H9 (cell line): Measurements from ENCODE around the gene DGCR2. TPM values are rescaled to one million over a fixed set of nuclear protein-coding genes. Genes with fewer than 3 reads are reported as not detected.
"Not testable (repeated sequence)": the region's sequence is repeated elsewhere in the genome, so short reads cannot be mapped to it uniquely, and the experiment has no call there.

Experiments used
- DNase-seq: peaks from one replicate; pipeline ENCODE4 v3.0.0-alpha.2; 2017
- H2AFZ ChIP-seq: one replicate; pipeline ENCODE4 v1.6.1; 2013; ENCODE audit warnings: mild to moderate bottlenecking, low read length, control low read depth, moderate library complexity
- H2AK5ac ChIP-seq: 2 replicates; pipeline ENCODE4 v1.6.1; 2013; ENCODE audit warnings: low read length, control low read depth, mixed read lengths; ENCODE audit not compliant: insufficient read length
- H2BK120ac ChIP-seq: one replicate; pipeline ENCODE4 v1.6.1; 2013; ENCODE audit warnings: low read depth, mild to moderate bottlenecking, low read length, control low read depth, inconsistent platforms; ENCODE audit not compliant: poor library complexity, severe bottlenecking
- H2BK12ac ChIP-seq: 2 replicates; pipeline ENCODE4 v1.6.1; 2013; ENCODE audit warnings: low read length, control low read depth, mixed read lengths, low read depth; ENCODE audit not compliant: insufficient read length
- H2BK15ac ChIP-seq: 2 replicates; pipeline ENCODE4 v1.6.1; 2013; ENCODE audit warnings: low read depth, low read length, control low read depth
- H2BK20ac ChIP-seq: one replicate; pipeline ENCODE4 v1.6.1; 2013; ENCODE audit warnings: low read depth, mild to moderate bottlenecking, low read length, control low read depth, inconsistent platforms; ENCODE audit not compliant: poor library complexity, severe bottlenecking
- H2BK5ac ChIP-seq: 2 replicates; pipeline ENCODE4 v1.6.1; 2013; ENCODE audit warnings: low read length, control low read depth, mixed read lengths; ENCODE audit not compliant: insufficient read length
- H3K14ac ChIP-seq: 2 replicates; pipeline ENCODE4 v1.6.1; 2013; ENCODE audit warnings: low read length, control low read depth; ENCODE audit not compliant: insufficient read depth
- H3K18ac ChIP-seq: 2 replicates; pipeline ENCODE4 v1.6.1; 2013; ENCODE audit warnings: low read depth, mild to moderate bottlenecking, mixed read lengths, low read length, control low read depth; ENCODE audit not compliant: insufficient read length
- H3K23ac ChIP-seq: 2 replicates; pipeline ENCODE4 v1.6.1; 2013; ENCODE audit warnings: low read length, control low read depth, mixed read lengths, low read depth; ENCODE audit not compliant: insufficient read length
- H3K23me2 ChIP-seq: 2 replicates; pipeline ENCODE4 v1.6.1; 2013; ENCODE audit warnings: low read depth, mild to moderate bottlenecking, mixed read lengths, low read length, control low read depth; ENCODE audit not compliant: insufficient read length, poor library complexity, severe bottlenecking
- H3K27ac ChIP-seq: 2 replicates; pipeline ENCODE4 v1.5.1; 2013; ENCODE audit warnings: low read length, control low read depth, mixed read lengths, low read depth; ENCODE audit not compliant: insufficient read length
- H3K27me3 ChIP-seq: 2 replicates; pipeline ENCODE4 v1.6.1; 2013; ENCODE audit warnings: low read length, control low read depth, inconsistent platforms; ENCODE audit not compliant: insufficient read depth
- H3K4ac ChIP-seq: 2 replicates; pipeline ENCODE4 v1.6.1; 2013; ENCODE audit warnings: low read depth, mild to moderate bottlenecking, control low read depth, inconsistent platforms, low read length, moderate library complexity
- H3K4me1 ChIP-seq: 2 replicates; pipeline ENCODE4 v1.6.1; 2013; ENCODE audit warnings: low read length, control low read depth, inconsistent platforms; ENCODE audit not compliant: insufficient read depth
- H3K4me2 ChIP-seq: 2 replicates; pipeline ENCODE4 v1.6.1; 2013; ENCODE audit warnings: low read length, control low read depth, mixed read lengths; ENCODE audit not compliant: insufficient read length, insufficient read depth
- H3K56ac ChIP-seq: 2 replicates; pipeline ENCODE4 v1.6.1; 2013; ENCODE audit warnings: low read depth, mild to moderate bottlenecking, mixed read lengths, low read length, control low read depth; ENCODE audit not compliant: insufficient read length
- H3K79me1 ChIP-seq: 2 replicates; pipeline ENCODE4 v1.6.1; 2013; ENCODE audit warnings: low read depth, mild to moderate bottlenecking, moderate library complexity, low read length, control low read depth, inconsistent platforms; ENCODE audit not compliant: insufficient read depth, poor library complexity, severe bottlenecking
- H3K79me2 ChIP-seq: 2 replicates; pipeline ENCODE4 v1.6.1; 2013; ENCODE audit warnings: low read length, control low read depth, inconsistent platforms; ENCODE audit not compliant: insufficient read depth
- H3K9ac ChIP-seq: 2 replicates; pipeline ENCODE4 v1.6.1; 2013; ENCODE audit warnings: low read length, control low read depth, mixed read lengths; ENCODE audit not compliant: insufficient read length; ENCODE audit errors: extremely low read depth
- H3K9me3 ChIP-seq: one replicate; pipeline ENCODE4 v1.6.1; 2013; ENCODE audit warnings: low read depth, low read length, inconsistent platforms; ENCODE audit not compliant: control insufficient read depth
- H3T11ph ChIP-seq: one replicate; pipeline ENCODE4 v1.6.1; 2013; ENCODE audit warnings: mild to moderate bottlenecking, low read length, control low read depth, inconsistent platforms
- H4K20me1 ChIP-seq: one replicate; pipeline ENCODE4 v1.6.1; 2013; ENCODE audit not compliant: control insufficient read depth, insufficient read length, insufficient read depth
- H4K5ac ChIP-seq: 2 replicates; pipeline ENCODE4 v1.6.1; 2013; ENCODE audit warnings: low read depth, mild to moderate bottlenecking, mixed read lengths, low read length, control low read depth; ENCODE audit not compliant: insufficient read length
- H4K8ac ChIP-seq: replicated peaks from 2 replicates; pipeline ENCODE4 v1.6.1; 2013; ENCODE audit warnings: low read length, control low read depth, mixed read lengths, low read depth; ENCODE audit not compliant: insufficient read length
- H4K91ac ChIP-seq: 2 replicates; pipeline ENCODE4 v1.6.1; 2013; ENCODE audit warnings: low read depth, mild to moderate bottlenecking, moderate library complexity, mixed read lengths, low read length, control low read depth; ENCODE audit not compliant: insufficient read length
- H3K27ac Mint-ChIP-seq, 3 experiments: 2 replicates in 2 of 3; 3 replicates in 1 of 3; pipeline ENCODE4 v1.8.0; 2020 to 2021; ENCODE audit warnings: mixed read lengths in 3 of 3, mild to moderate bottlenecking in 1 of 3, moderate library complexity in 1 of 3
- H3K27me3 Mint-ChIP-seq: 2 replicates; pipeline ENCODE4 v1.8.0; 2021; ENCODE audit warnings: low read depth, mild to moderate bottlenecking, moderate library complexity, mixed read lengths
- H3K36me3 Mint-ChIP-seq, 3 experiments: 2 replicates in 2 of 3; 3 replicates in 1 of 3; pipeline ENCODE4 v1.8.0; 2020 to 2021; ENCODE audit warnings: low read depth in 3 of 3, mixed read lengths in 3 of 3; ENCODE audit not compliant: insufficient read depth in 1 of 3
- H3K4me1 Mint-ChIP-seq, 2 experiments: 2 replicates each; pipeline ENCODE4 v1.8.0; 2020; ENCODE audit warnings: mixed read lengths in 2 of 2
- H3K4me3 Mint-ChIP-seq, 2 experiments: 2 replicates in 1 of 2; 3 replicates in 1 of 2; pipeline ENCODE4 v1.8.0; 2020 to 2021; ENCODE audit warnings: mild to moderate bottlenecking in 2 of 2, mixed read lengths in 2 of 2, moderate library complexity in 1 of 2
- H3K9me3 Mint-ChIP-seq, 2 experiments: 2 replicates in 1 of 2; 3 replicates in 1 of 2; pipeline ENCODE4 v1.8.0; 2020; ENCODE audit warnings: mild to moderate bottlenecking in 2 of 2, mixed read lengths in 2 of 2, moderate library complexity in 1 of 2
- WGBS: extraction: QIAGEN DNeasy Blood & Tissue Kit; methylation state at CpG from one replicate; pipeline ENCODE4 v1.1.7; 2013; ENCODE audit warnings: missing lambda C conversion rate, low lambda C conversion rate, mixed read lengths; ENCODE audit not compliant: insufficient read length; ENCODE audit errors: extremely low coverage; 5-methylcytosine and 5-hydroxymethylcytosine counted together
- total RNA-seq: library from RNA; stranded (reverse); gene quantifications from 2 replicates; pipeline ENCODE4 v1.2.1, GENCODE V29; 2021

DGCR2 gene
- total RNA-seq, 1 experiment from 2014 or later, result 47.2 TPM

GRCh38 chr22:19023931-19024330 is 98.3 kb downstream of the DGCR2 start:
- H3K27me3 ChIP-seq, H3K4ac ChIP-seq, H2BK15ac ChIP-seq, H3K18ac ChIP-seq, H3K79me2 ChIP-seq, H3K4me1 ChIP-seq, H3K4me1 Mint-ChIP-seq, H2AFZ ChIP-seq, H3K9ac ChIP-seq, H3K27ac ChIP-seq, H2BK5ac ChIP-seq, H3K23ac ChIP-seq, H3K4me2 ChIP-seq, H2AK5ac ChIP-seq, H3K23me2 ChIP-seq, H3K14ac ChIP-seq, H3K79me1 ChIP-seq, H3K36me3 Mint-ChIP-seq, H3K56ac ChIP-seq, H2BK12ac ChIP-seq, H3K9me3 Mint-ChIP-seq, H2BK120ac ChIP-seq, H4K5ac ChIP-seq, H4K91ac ChIP-seq, H3T11ph ChIP-seq, H2BK20ac ChIP-seq, H3K9me3 ChIP-seq, H3K4me3 Mint-ChIP-seq, H4K8ac ChIP-seq, H3K27ac Mint-ChIP-seq, DNase-seq, H4K20me1 ChIP-seq: not testable (repeated sequence)
- no CpG with 5 or more reads among the region's 10 CpGs for WGBS
- peaks cover 32% of the 10 kb centered on the region for H3K27me3 Mint-ChIP-seq
